ENCODE results near the gene ORM2.

DNA sequence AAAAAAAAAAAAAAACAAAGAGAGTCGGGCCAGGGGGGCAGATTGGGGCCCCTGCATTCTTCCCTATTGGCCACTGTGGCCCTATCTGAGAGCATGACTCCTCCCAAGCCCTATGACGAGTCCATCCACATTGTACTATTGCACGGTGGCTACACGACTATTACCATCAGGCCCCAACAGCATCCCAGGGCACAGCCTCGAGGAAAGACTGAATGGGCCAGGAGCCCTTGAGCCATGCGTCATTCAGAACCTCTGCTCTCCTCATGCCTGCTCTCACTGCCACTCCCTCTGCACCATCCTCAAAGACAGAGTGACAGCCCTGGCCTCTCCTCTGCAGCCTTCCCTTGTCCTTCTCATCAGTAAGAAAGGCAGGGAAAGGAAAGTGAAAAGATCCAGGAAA is 26.9 kb upstream of the ORM2 start:
- no peak for TF ChIP-seq TAF1 (IDR thresholded peaks at IDR 0.05; ENCODE audit: borderline replicate concordance, low read depth, low read length)
- no peak for TF ChIP-seq POLR2A (IDR thresholded peaks at IDR 0.05; ENCODE audit: low read depth, low read length)
